Measurements from ENCODE around the gene ANKRD6. TPM values are rescaled to one million over a fixed set of nuclear protein-coding genes. Genes with fewer than 3 reads are reported as not detected.

ANKRD6 gene
- total and polyA plus RNA-seq, 2 donors (not counting 3 experiments of a cell fraction or from before 2014, with no cell fraction given) = 3.4 to 9.6 TPM

GRCh38 chr6:89563866-89564265 is 130.9 kb downstream of the ANKRD6 start:
- Histone ChIP-seq H3K9me1 (replicated peaks; ENCODE audit: control insufficient read depth, extremely low read depth, insufficient read depth, low read length) (no peaks in the 10 kb centered on the region), H3K4me1 (ENCODE audit: control insufficient read depth, extremely low read depth, insufficient read depth, low read length) (no peaks in the 10 kb centered on the region), H3K27me3 (ENCODE audit: control insufficient read depth in 2 of 2, insufficient read depth in 2 of 2, low read length in 2 of 2) (peaks cover 0 to 1% of the 10 kb centered on the region in 2 experiments), H3K79me2 (ENCODE audit: control insufficient read depth, insufficient read depth, low read length) (no peaks in the 10 kb centered on the region), H3K4me2 (ENCODE audit: insufficient read depth, low read length) (no peak overlapping the region), H3K9ac (replicated peaks; ENCODE audit: extremely low read depth, insufficient read depth, low read length) (no peak overlapping the region), H4K20me1 (replicated peaks; ENCODE audit: control insufficient read depth, extremely low read depth, insufficient read depth, low read length) (no peaks in the 10 kb centered on the region), H3K36me3 (ENCODE audit: control insufficient read depth in 2 of 2, extremely low read depth in 1 of 2, insufficient read depth in 2 of 2, low read length in 2 of 2) (no peaks in the 10 kb centered on the region), H2AFZ (ENCODE audit: low read depth, low read length) (no peak overlapping the region), H3K4me3 (replicated peaks in 1 of 3; ENCODE audit: insufficient read depth in 1 of 3, low read depth in 1 of 3, low read length in 3 of 3) (no peak overlapping the region), H3K9me3 (replicated peaks; ENCODE audit: control insufficient read depth, insufficient read depth, low read length) (no peaks in the 10 kb centered on the region), H3K27ac (ENCODE audit: insufficient read depth, low read depth, low read length) (no peak overlapping the region)
- dilution Hi-C loops (cut with MboI; ENCODE audit: extremely low pct_ligation_motif_present, low sequenced_read_pairs) (loop anchor here (5.0 kb wide), 1 partner anchor 52 kb away; no protein-coding TSS in a partner anchor), intact Hi-C loops (cut with micrococcal nuclease) (no loop called here)
- BruUV-seq (replicated peaks) = no TSS peak
- TF ChIP-seq GATA2 (IDR thresholded peaks at IDR 0.05; ENCODE audit: insufficient read depth, insufficient read length, low read depth, low read length) = no peak
- TF ChIP-seq POLR2A (IDR thresholded peaks at IDR 0.05; ENCODE audit: low read depth, low read length) = no peak
- TF ChIP-seq MAX (IDR thresholded peaks at IDR 0.05; ENCODE audit: insufficient read depth, insufficient read length) = no peak
- TF ChIP-seq JUN (IDR thresholded peaks at IDR 0.05; ENCODE audit: borderline replicate concordance, insufficient read depth, insufficient read length, low read depth) = no peak
- no peak for TF ChIP-seq MYC (IDR thresholded peaks at IDR 0.05; ENCODE audit: low read depth, low read length)
- TF ChIP-seq CTCF (IDR thresholded peaks at IDR 0.05; ENCODE audit: extremely low read depth in 1 of 2, insufficient read depth in 1 of 2, low read depth in 1 of 2, low read length in 2 of 2) = no peak
- no peak for TF ChIP-seq POLR2AphosphoS5 (IDR thresholded peaks at IDR 0.05; ENCODE audit: insufficient read depth, low read depth, low read length)
- TF ChIP-seq FOS (IDR thresholded peaks at IDR 0.05; ENCODE audit: borderline replicate concordance, insufficient read depth, low read length) = no peak
- no peak for TF ChIP-seq EZH2 (IDR thresholded peaks at IDR 0.05; ENCODE audit: borderline replicate concordance, low read depth, low read length, severe bottlenecking)
- ChIA-PET POLR2A (no interaction called here), CTCF (no interaction called here)
- no peak for FAIRE-seq
- DNase-seq (ENCODE audit: low read depth, low spot score) = no peak
